ENCODE results near the gene SCYGR3. TPM values are rescaled to one million over a fixed set of nuclear protein-coding genes. Genes with fewer than 3 reads are reported as not detected.

The SCYGR3 gene
- total RNA-seq, 4 donors from 2014 or later, result not detected

DNA sequence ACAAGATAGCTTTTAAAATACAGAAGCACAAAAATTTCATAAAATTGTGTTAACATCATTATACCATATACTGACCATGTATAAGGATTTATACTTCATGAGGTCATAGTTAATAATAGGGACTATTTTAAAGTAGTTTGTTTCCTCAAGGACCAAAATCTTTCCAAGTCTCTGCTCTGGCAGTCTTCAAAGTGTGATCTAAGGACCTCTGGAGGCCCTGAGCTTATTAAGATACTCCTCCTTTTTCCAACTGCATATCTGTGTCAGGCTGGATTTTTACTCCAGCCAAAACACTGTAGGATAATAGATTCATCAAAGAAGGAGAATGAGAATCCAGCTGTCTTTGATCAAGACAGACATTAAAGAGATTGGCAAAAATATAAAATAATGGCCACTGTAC, 17.6 kb downstream of the SCYGR3 start:
- TF ChIP-seq EP300 (IDR thresholded peaks at IDR 0.05) (no peak), POLR2A (IDR thresholded peaks at IDR 0.05) (no peak)
- TF ChIP-seq, protein P1, sequence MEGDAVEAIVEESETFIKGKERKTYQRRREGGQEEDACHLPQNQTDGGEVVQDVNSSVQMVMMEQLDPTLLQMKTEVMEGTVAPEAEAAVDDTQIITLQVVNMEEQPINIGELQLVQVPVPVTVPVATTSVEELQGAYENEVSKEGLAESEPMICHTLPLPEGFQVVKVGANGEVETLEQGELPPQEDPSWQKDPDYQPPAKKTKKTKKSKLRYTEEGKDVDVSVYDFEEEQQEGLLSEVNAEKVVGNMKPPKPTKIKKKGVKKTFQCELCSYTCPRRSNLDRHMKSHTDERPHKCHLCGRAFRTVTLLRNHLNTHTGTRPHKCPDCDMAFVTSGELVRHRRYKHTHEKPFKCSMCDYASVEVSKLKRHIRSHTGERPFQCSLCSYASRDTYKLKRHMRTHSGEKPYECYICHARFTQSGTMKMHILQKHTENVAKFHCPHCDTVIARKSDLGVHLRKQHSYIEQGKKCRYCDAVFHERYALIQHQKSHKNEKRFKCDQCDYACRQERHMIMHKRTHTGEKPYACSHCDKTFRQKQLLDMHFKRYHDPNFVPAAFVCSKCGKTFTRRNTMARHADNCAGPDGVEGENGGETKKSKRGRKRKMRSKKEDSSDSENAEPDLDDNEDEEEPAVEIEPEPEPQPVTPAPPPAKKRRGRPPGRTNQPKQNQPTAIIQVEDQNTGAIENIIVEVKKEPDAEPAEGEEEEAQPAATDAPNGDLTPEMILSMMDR (IDR thresholded peaks at IDR 0.05), result no peak
- no peaks in the 10 kb centered on the region for H3K9me3 ChIP-seq
- no peak overlapping the region for H3K4me3 ChIP-seq
- no peak overlapping the region for H3K27ac ChIP-seq
- no peaks in the 10 kb centered on the region for H3K27me3 ChIP-seq
- no peaks in the 10 kb centered on the region for H3K36me3 ChIP-seq
- no peak for DNase-seq (ENCODE audit: low spot score in 2 of 2)
- H3K4me1 ChIP-seq, result no peaks in the 10 kb centered on the region

DNA sequence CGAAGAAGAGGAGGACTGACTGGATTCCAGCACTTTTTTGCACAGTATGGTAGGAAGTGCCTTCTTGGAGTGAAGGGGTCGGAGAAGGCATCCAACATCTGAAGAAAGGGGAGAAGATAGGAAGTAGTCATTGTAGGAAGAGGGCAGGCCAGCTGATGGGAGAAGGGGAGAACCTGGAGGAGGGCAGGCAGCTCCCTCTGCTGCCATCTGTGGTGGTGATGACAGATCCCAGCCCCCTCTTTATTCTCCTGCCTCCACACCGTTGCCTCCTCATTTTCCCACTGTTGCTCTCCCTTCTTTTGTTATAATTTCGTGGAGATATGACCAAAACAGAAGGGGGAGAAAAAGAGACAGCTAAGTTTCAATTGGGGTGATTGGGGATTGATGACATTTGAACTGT, 18.8 kb downstream of the SCYGR3 start:
- H3K9me3 ChIP-seq, result no peaks in the 10 kb centered on the region
- H3K27ac ChIP-seq, result no peak overlapping the region
- H3K4me1 ChIP-seq, result no peaks in the 10 kb centered on the region
- H3K27me3 ChIP-seq, result no peaks in the 10 kb centered on the region
- no peak for DNase-seq (ENCODE audit: low spot score in 2 of 2)
- no peaks in the 10 kb centered on the region for H3K36me3 ChIP-seq
- WGBS, 2 donors, result 50 to 78% methylated on average over 4 of the region's 4 CpGs
- TF ChIP-seq EP300 (IDR thresholded peaks at IDR 0.05) (no peak), POLR2A (IDR thresholded peaks at IDR 0.05) (no peak)
- TF ChIP-seq, protein P1 (IDR thresholded peaks at IDR 0.05), result no peak
- H3K4me3 ChIP-seq, result no peak overlapping the region

DNA sequence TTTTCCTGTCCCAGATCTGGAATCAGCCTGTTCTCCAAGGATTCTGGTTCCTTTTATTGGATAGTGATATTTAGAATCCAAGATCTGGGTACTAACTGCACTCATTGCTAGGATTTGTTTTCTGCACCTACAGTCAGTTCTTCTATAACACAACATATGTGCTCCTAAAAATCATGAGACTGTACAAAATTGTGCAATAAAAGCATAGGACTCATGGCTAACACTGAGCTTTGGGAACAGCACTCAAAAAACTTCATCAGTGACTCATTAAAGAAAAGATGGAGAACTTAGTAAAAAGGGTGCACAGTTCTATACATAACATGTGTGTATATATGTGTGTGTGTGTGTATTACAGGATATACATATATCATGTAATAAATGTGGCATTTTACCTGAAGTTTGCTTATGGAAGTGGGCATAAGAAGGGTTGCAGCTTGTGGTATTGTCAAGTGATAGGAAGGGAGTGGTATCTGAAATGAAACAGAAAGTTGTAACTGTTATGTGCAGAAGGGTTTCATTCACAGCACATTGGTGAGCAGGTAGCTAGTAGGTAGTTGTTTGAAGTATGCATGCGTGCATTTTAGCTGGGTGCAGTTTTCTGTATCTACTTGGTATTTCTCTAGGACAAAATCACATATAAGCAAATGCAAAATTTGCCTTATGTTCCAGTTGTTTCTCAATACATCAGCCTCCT, 21.8 kb downstream of the SCYGR3 start:
- WGBS, 2 donors, result 85 to 97% methylated on average over 1 of the region's 1 CpG
- H3K9me3 ChIP-seq, result peaks cover 0 to 7% (median 0%) of the 10 kb centered on the region in 4 donors
- H3K36me3 ChIP-seq, result no peaks in the 10 kb centered on the region
- DNase-seq (ENCODE audit: low spot score in 2 of 2), result no peak
- no peak overlapping the region for H3K27ac ChIP-seq
- no peaks in the 10 kb centered on the region for H3K27me3 ChIP-seq
- TF ChIP-seq POLR2A (IDR thresholded peaks at IDR 0.05) (no peak), EP300 (IDR thresholded peaks at IDR 0.05) (no peak)
- TF ChIP-seq, protein P1 (IDR thresholded peaks at IDR 0.05), result no peak
- H3K4me1 ChIP-seq, result no peaks in the 10 kb centered on the region
- no peak overlapping the region for H3K4me3 ChIP-seq

DNA sequence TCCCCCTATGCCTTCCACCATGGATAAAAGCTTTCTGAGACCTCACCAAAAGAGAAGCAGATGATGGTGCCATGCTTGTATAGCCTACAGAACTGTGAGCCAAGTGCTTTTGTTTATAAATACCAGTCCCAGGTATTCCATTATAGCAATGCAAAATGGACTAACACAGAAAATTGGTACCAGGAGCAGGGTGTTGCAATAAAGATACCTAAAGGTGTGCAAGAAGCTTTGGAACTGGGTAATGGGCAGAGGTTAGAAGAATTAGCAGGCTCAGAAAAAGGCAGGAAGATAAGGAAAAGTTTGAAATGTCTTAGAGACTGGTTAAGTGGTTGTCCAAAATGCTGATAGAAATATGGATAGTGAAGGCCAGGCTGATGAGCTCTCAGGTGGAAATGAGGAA, 32.3 kb downstream of the SCYGR3 start:
- no peak for TF ChIP-seq POLR2A (IDR thresholded peaks at IDR 0.05)
- TF ChIP-seq, protein P1 (IDR thresholded peaks at IDR 0.05), result no peak
- no peak for TF ChIP-seq EP300 (IDR thresholded peaks at IDR 0.05)
- Histone ChIP-seq H3K4me1 (no peaks in the 10 kb centered on the region), H3K4me3 (no peak overlapping the region), H3K36me3 (no peaks in the 10 kb centered on the region), H3K9me3 (peaks cover 0 to 16% (median 0%) of the 10 kb centered on the region in 4 donors), H3K27me3 (no peaks in the 10 kb centered on the region), H3K27ac (no peak overlapping the region)
- no peak for DNase-seq (ENCODE audit: low spot score in 2 of 2)

DNA sequence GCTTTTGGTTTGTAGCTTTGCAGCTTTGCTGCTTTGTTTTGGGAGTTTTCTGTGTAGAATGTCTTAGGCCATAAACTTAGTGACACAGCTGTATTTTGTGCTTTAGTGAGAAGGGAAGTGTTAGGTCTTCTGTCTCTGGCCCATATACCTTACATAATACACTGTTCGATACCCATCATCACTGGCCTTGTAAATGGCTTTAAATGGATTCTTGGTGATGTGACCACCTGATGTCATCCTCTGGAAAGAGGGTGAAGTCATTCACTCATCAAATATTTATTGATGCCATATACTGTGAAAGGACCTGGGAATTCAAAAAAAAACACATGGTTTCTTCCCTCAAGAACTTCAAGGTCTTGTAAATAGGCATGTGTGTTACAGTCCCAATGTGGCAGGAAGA, 34.8 kb downstream of the SCYGR3 start:
- Histone ChIP-seq H3K27ac (no peak overlapping the region), H3K9me3 (peaks cover 0 to 16% (median 0%) of the 10 kb centered on the region in 4 donors), H3K4me1 (no peaks in the 10 kb centered on the region), H3K27me3 (no peaks in the 10 kb centered on the region), H3K4me3 (no peak overlapping the region), H3K36me3 (no peaks in the 10 kb centered on the region)
- 91 to 94% methylated on average over 1 of the region's 1 CpG for WGBS, 2 donors
- DNase-seq (ENCODE audit: low spot score in 2 of 2), result no peak
- TF ChIP-seq, protein P1 (IDR thresholded peaks at IDR 0.05), result no peak
